B cell (primary cell): ENCODE results near the gene PALD1. TPM values are rescaled to one million over a fixed set of nuclear protein-coding genes. Genes with fewer than 3 reads are reported as not detected.

Experiments used
- ATAC-seq: fragments of 200-7000 bp; cut with Tn5 transposase; one replicate; pipeline ENCODE4 v1.10.0; 2021; ENCODE audit warnings: low read depth, mild to moderate bottlenecking, moderate number of reproducible peaks, moderate library complexity
- CTCF ChIA-PET: fragments of 350-600 bp; sonication (Branson Sonifier 250); formaldehyde crosslinking; loops from one replicate; lab custom pipeline; 2021; ENCODE audit warnings: antibody characterized with exemption, inconsistent platforms; lab: Charles Lee
- POLR2A ChIA-PET: fragments of 350-600 bp; sonication (Branson Sonifier 250); formaldehyde crosslinking; loops from one replicate; lab custom pipeline; 2021; ENCODE audit warnings: antibody characterized with exemption; lab: Charles Lee
- DNase-seq: peaks from one replicate; pipeline ENCODE4 v3.0.0; 2013
- H2AFZ ChIP-seq: 2 replicates; pipeline ENCODE4 v1.6.1; 2012; ENCODE audit warnings: mild to moderate bottlenecking, low read depth, low read length; ENCODE audit not compliant: insufficient read depth, poor library complexity, severe bottlenecking
- H3K27ac ChIP-seq, 2 donors: 1 replicate in 1 of 2; 2 replicates in 1 of 2; pipeline ENCODE4 v1.5.1; 2012 to 2013; ENCODE audit warnings: low read length in 2 of 2, mild to moderate bottlenecking in 2 of 2, moderate library complexity in 1 of 2
- H3K27me3 ChIP-seq, 4 experiments: fragments of 200-600 bp in 1 of 4; sonication (generic) in 1 of 4; replicated peaks in 1 of 4; 1 replicate in 2 of 4; 2 replicates in 2 of 4; pipeline versions ENCODE4 v1.6.1 to v1.7.0; 2013 to 2016; ENCODE audit warnings: low read length in 3 of 4, mild to moderate bottlenecking in 2 of 4, mixed read lengths in 1 of 4, moderate library complexity in 1 of 4; ENCODE audit not compliant: insufficient read depth in 4 of 4, control insufficient read depth in 3 of 4; ENCODE audit errors: control extremely low read depth in 1 of 4
- H3K36me3 ChIP-seq, 2 experiments: replicated peaks in 1 of 2; 1 replicate in 1 of 2; 2 replicates in 1 of 2; pipeline versions ENCODE4 v1.6.1 to v1.7.1; 2013; ENCODE audit warnings: low read length in 1 of 2; ENCODE audit not compliant: insufficient read depth in 2 of 2, control insufficient read depth in 1 of 2; ENCODE audit errors: control extremely low read depth in 1 of 2, extremely low read depth in 1 of 2
- H3K4me1 ChIP-seq, 2 donors: fragments of 200-600 bp in 1 of 2; sonication (generic) in 1 of 2; 1 replicate in 1 of 2; 2 replicates in 1 of 2; pipeline versions ENCODE4 v1.5.1 to v1.6.1; 2013 to 2017; ENCODE audit warnings: low read length in 2 of 2; ENCODE audit not compliant: control insufficient read depth in 2 of 2, insufficient read depth in 2 of 2
- H3K4me2 ChIP-seq: replicated peaks from 2 replicates; pipeline ENCODE3; 2012; ENCODE audit warnings: mild to moderate bottlenecking, low read depth, low read length; ENCODE audit not compliant: poor library complexity, severe bottlenecking
- H3K4me3 ChIP-seq, 5 experiments: fragments of 200-600 bp in 1 of 5; sonication (generic) in 1 of 5; 1 replicate in 3 of 5; 2 replicates in 2 of 5; pipeline versions ENCODE4 v1.5.1 to v1.7.0; 2011 to 2016; ENCODE audit warnings: low read length in 4 of 5, mild to moderate bottlenecking in 4 of 5, low read depth in 2 of 5, control low read depth in 1 of 5, moderate library complexity in 1 of 5; ENCODE audit not compliant: insufficient read depth in 1 of 5; ENCODE audit errors: control extremely low read depth in 1 of 5, extremely low read depth in 1 of 5
- H3K79me2 ChIP-seq: fragments of 200-600 bp; sonication (generic); one replicate; pipeline ENCODE4 v1.6.0; 2016; ENCODE audit warnings: low read length; ENCODE audit not compliant: control insufficient read depth, insufficient read depth
- H3K9ac ChIP-seq: fragments of 200-600 bp; sonication (generic); 2 replicates; pipeline ENCODE4 v1.6.1; 2017; ENCODE audit warnings: mild to moderate bottlenecking, low read length, moderate library complexity
- H3K9me3 ChIP-seq, 3 donors: one replicate each; pipeline versions ENCODE4 v1.6.1 to v1.7.1; 2013; ENCODE audit warnings: low read length in 2 of 3; ENCODE audit not compliant: control insufficient read depth in 2 of 3, insufficient read depth in 1 of 3; ENCODE audit errors: control extremely low read depth in 1 of 3
- H4K20me1 ChIP-seq: 2 replicates; pipeline ENCODE4 v1.6.0; 2012; ENCODE audit warnings: mild to moderate bottlenecking, low read length; ENCODE audit not compliant: insufficient read depth, control insufficient read depth, poor library complexity, severe bottlenecking
- H3K27ac Mint-ChIP-seq: one replicate; pipeline ENCODE4 v1.8.0; 2021; ENCODE audit warnings: mixed read lengths
- H3K27me3 Mint-ChIP-seq: one replicate; pipeline ENCODE4 v1.8.0; 2021; ENCODE audit warnings: mixed read lengths
- H3K4me1 Mint-ChIP-seq: one replicate; pipeline ENCODE4 v1.8.0; 2021; ENCODE audit warnings: mixed read lengths
- H3K4me3 Mint-ChIP-seq: one replicate; pipeline ENCODE4 v1.8.0; 2021; ENCODE audit warnings: mixed read lengths
- H3K9me3 Mint-ChIP-seq: one replicate; pipeline ENCODE4 v1.8.0; 2022; ENCODE audit warnings: mixed read lengths; ENCODE audit not compliant: insufficient read depth
- CTCF ChIP-seq: fragments of 200-600 bp; IDR thresholded peaks from one replicate; pipeline ENCODE4 v1.8.0; 2022; ENCODE audit warnings: antibody characterized with exemption, mild to moderate bottlenecking
- EZH2 ChIP-seq: IDR thresholded peaks from 2 replicates; pipeline ENCODE4 v1.6.1; 2012; ENCODE audit warnings: borderline replicate concordance, low read depth, mild to moderate bottlenecking, moderate library complexity, low read length; ENCODE audit not compliant: insufficient read depth, poor library complexity, severe bottlenecking
- WGBS: methylation state at CpG from one replicate; pipeline ENCODE4 v1.1.5; 2013; ENCODE audit warnings: missing lambda C conversion rate; ENCODE audit not compliant: insufficient coverage; 5-methylcytosine and 5-hydroxymethylcytosine counted together
- intact Hi-C: fragments of 100-400 bp; cut with micrococcal nuclease; formaldehyde crosslinking; loops from one replicate; pipeline ENCODE4 v1.10.0; 2022
- polyA plus RNA-seq: library from polyadenylated mRNA; depleted of rRNA; stranded (reverse); fragments of >200 nt; gene quantifications from 2 replicates; pipeline ENCODE4 v1.2.3, GENCODE V29; 2012
- total RNA-seq, 2 donors: library from RNA; stranded (reverse); fragments of 120-200 nt in 1 of 2; gene quantifications; 1 replicate in 1 of 2; 2 replicates in 1 of 2; pipeline versions ENCODE4 v1.2.3 to v1.2.4, GENCODE V29; 2013 to 2022

The PALD1 gene
- total and polyA plus RNA-seq, 2 donors (not counting 1 experiment from before 2014, with no cell fraction given): 2.2 to 2.8 TPM

GRCh38 chr10:70513848-70514309, 35.3 kb downstream of the PALD1 start:
- POLR2A ChIA-PET: no interaction called here
- peak overlapping the region; percentile 50 for H3K9ac ChIP-seq
- H3K36me3 ChIP-seq: no peaks in the 10 kb centered on the region
- Mint-ChIP-seq H3K9me3 (no peaks in the 10 kb centered on the region), H3K27ac (peak overlapping the region; percentile 20), H3K27me3 (no peaks in the 10 kb centered on the region), H3K4me1 (peaks cover 30% of the 10 kb centered on the region), H3K4me3 (peak overlapping the region; percentile 19)
- ATAC-seq (peak; percentile 91), DNase-seq (peak; percentile 72)
- CTCF ChIA-PET: interaction anchor here (4.0 kb wide), 1 partner anchor 52 kb away, joined by 26 read pairs; no protein-coding TSS in a partner anchor
- peaks cover 0 to 5% (median 0%) of the 10 kb centered on the region in 4 experiments for H3K27me3 ChIP-seq
- peak overlapping the region; percentile 76 for H3K4me2 ChIP-seq
- H3K4me1 ChIP-seq: peaks cover 20 to 22% of the 10 kb centered on the region in 2 donors
- H3K4me3 ChIP-seq: peak overlapping the region in 2 of 5 experiments; percentile 5 to 15
- 8% methylated on average over 7 of the region's 14 CpGs for WGBS
- peak overlapping the region; percentile 30 for H2AFZ ChIP-seq
- TF ChIP-seq EZH2: no peak
- no peak for TF ChIP-seq CTCF
- H3K9me3 ChIP-seq: no peaks in the 10 kb centered on the region
- H4K20me1 ChIP-seq: no peaks in the 10 kb centered on the region
- H3K79me2 ChIP-seq: peaks cover 7% of the 10 kb centered on the region
- H3K27ac ChIP-seq: no peak overlapping the region
- intact Hi-C loops: loop anchor here (1.0 to 5.0 kb wide), 3 partner anchors 20 to 52 kb away; partner anchors contain the start of gene PALD1

DNA sequence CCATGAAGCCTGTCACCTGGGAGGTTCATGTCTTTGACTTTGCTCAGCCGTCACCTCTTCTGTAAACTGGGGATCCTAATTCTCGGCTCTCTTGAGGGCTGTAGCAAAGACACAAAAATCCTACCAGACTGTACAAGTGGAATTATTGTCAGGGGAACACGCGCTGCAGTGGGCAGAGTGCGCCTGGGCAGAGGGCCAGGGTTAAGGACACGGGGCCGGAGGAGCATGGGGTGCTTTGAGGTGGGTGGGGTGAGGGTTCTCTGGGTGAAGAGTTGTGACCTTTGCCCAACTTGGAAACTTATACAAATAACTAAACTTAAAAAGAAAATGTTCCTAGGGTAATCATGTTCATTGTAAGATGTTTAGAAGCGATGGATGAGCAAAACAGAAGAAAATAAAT, 36.0 kb downstream of the PALD1 start:
- Histone ChIP-seq H3K9ac (no peak overlapping the region), H3K4me2 (peak overlapping the region; percentile 76), H3K9me3 (no peaks in the 10 kb centered on the region), H3K36me3 (no peaks in the 10 kb centered on the region), H3K79me2 (peaks cover 7% of the 10 kb centered on the region), H4K20me1 (no peaks in the 10 kb centered on the region), H3K27me3 (no peaks in the 10 kb centered on the region), H3K27ac (no peak overlapping the region), H2AFZ (no peak overlapping the region), H3K4me1 (peaks cover 13 to 15% of the 10 kb centered on the region in 2 donors), H3K4me3 (no peak overlapping the region)
- Mint-ChIP-seq H3K27me3 (no peaks in the 10 kb centered on the region), H3K4me1 (peaks cover 24% of the 10 kb centered on the region), H3K9me3 (no peaks in the 10 kb centered on the region), H3K4me3 (no peak overlapping the region), H3K27ac (no peak overlapping the region)
- ChIA-PET CTCF (interaction anchor here (4.0 kb wide), 1 partner anchor 53 kb away, joined by 26 read pairs; no protein-coding TSS in a partner anchor), POLR2A (no interaction called here)
- ATAC-seq: no peak
- DNase-seq: no peak
- TF ChIP-seq EZH2 (no peak), CTCF (no peak)
- no CpG with 5 or more reads among the region's 8 CpGs for WGBS
- intact Hi-C loops: loop anchor here (1.0 to 5.0 kb wide), 3 partner anchors 20 to 52 kb away; partner anchors contain the start of gene PALD1
